Stimulated activated CD8-positive, alpha-beta memory T cell treated with anti-CD3 and anti-CD28 coated beads, Interleukin-7, amount 100 ng/mL, for 1 hour (primary cell): ENCODE measurements around the gene ARHGEF16.

Experiments used
- DNase-seq, 2 donors: peaks; one replicate each; pipeline ENCODE4 v3.0.0-alpha.2; 2020; ENCODE audit warnings: low read depth in 2 of 2

Gene ARHGEF16

DNA sequence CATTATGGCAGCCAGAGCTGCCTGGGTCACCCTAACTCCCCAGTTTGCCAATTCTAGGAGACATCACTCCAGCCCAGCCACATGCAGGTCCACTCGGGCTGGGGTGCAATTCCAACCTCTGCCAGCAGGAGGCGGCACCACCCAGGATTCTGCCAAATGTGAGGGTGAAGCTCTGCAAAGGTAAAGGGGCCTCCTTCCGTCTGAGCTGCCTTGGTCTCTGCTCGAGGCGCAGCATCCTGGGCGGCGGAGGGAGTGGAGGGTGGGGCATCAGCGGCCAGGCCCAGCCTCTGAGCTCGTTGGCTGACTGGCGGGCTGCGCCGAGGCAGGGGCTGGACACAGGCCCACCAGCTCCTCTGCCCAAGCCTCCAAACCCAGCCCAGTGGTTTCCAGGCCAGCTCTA, 63.8 kb downstream of the ARHGEF16 start:
- no peak for DNase-seq

DNA sequence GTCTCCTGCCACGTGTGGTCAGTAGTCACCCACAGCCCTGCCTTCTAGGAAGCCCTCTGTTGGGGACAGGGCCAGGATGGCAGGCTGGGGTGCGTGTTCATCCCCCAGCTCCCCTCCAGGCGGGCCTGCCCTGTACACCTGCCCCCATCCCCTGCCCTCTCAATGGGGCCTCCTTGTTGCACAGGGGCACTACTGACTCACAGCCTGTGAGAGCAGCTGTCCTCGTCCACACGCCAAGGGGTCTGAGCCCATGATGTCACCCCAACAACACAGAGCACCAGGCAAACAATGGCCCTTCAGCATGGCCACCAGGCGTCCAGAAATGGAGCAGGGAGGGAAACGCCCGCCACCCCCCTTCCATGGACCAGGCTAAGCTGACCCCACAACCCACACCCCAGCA, 64.3 kb downstream of the ARHGEF16 start:
- no peak for DNase-seq

DNA sequence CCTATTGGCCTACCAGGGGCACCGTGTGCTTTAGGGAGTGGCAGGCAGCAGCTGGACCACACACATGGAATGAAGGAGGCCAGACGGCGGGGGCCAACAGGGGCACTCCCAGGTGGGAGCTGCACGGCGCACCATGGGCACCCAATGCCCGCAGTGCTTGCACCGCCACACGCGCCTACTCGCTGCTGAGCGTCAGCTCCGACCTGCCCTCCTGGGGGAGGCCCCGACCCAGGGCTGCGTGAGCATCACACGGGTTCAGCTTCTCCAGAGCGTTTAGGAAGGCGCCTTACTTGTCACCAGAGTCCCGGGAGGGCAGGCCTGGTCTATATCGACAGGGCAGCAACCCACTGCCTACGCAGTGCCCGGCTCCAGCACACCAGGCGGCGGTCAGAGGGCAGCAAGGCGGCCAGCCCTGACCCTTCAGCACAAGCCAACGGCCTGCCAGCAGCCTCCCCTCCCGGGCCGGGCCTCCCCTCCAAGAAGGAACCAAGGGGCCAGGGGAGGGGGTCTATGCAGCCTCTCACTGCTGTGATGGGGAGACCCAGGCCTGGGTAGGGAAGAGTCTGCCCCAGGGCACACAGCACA, 64.9 kb downstream of the ARHGEF16 start:
- DNase-seq = no peak

DNA sequence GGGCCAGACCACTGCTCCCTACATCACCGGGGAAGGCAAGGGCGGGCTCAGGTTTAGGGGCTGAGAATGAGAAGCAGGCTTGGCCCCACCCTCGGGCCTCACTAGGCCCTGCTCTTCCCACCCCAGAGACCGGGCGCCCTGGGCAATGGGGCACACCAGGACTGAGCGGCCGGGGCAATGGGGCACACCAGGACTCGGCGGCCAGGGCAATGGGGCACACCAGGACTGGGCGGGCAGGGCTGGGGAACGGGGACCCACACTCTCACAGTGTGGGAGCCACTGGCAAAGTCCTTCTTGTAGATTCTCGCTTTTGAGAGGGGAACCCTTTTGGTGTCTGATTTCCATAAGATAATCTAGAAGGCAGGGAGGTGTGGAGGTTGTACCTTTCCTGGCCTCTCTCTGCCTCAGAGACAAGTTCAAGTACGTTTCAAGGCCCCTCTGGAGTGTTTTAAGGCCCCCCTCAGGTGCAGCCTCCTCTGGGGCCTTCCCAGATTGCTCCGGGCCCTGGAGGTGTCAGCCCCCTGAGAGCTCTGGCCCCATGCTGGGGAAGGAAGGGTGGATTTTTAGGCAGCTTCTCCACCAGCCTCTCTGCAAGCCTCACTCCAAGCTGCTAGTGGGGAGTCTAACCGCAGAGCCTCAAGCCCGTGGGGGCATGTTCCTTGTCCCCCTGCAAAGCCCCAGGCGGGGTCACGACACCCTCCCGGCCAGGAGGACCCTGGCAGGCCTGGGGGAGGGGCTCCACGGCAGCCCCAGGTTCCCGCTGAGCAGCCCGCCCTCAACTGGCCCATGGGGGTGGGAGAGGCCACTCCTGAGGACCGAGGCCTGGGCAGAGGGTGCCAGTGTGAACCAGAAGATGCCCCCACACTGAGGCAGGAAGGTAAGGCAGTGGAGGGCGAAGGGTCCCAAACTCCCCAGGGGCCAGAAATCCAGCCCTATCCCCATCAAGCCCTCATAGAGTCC, 66.2 kb downstream of the ARHGEF16 start:
- no peak for DNase-seq

DNA sequence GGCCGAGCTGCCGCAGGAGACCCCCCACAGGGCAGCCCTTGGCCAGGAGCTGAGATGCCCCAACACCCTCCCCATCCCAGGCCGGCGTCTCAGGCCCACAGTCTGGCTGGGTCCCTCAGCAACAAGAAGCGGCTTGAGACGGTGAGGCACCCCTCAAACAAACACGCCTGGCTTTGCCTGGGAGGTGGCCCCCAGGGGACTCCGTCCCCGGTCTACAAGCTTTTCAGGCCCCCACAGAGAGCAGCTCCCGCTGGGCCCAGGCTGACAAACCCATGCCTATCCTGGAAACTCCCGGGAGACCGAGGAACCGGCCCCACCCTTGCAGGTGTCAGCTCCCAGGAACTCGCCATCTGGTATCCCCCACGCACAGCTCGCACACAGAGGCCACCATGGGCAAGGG, 67.0 kb downstream of the ARHGEF16 start:
- DNase-seq = no peak

DNA sequence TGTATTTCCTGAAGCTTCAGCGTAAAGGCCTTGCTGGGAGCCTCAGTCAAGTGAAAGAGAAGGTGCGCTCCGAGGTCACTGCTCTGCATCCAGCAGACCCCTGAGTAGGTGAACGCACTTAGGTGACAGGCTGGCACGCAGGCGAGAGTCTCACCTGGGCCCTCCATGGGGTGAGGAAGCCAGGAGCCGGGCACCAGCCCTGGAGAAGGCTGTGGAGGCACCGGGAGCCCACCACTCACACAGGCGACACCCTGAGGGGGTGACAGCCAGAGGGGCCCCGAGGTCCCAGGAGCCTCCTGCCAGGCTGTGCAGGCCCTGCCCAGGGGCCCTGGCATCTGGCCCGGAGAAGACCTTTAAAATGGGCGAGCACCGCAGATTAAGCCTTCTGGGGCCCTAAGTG, 67.6 kb downstream of the ARHGEF16 start:
- DNase-seq = no peak

DNA sequence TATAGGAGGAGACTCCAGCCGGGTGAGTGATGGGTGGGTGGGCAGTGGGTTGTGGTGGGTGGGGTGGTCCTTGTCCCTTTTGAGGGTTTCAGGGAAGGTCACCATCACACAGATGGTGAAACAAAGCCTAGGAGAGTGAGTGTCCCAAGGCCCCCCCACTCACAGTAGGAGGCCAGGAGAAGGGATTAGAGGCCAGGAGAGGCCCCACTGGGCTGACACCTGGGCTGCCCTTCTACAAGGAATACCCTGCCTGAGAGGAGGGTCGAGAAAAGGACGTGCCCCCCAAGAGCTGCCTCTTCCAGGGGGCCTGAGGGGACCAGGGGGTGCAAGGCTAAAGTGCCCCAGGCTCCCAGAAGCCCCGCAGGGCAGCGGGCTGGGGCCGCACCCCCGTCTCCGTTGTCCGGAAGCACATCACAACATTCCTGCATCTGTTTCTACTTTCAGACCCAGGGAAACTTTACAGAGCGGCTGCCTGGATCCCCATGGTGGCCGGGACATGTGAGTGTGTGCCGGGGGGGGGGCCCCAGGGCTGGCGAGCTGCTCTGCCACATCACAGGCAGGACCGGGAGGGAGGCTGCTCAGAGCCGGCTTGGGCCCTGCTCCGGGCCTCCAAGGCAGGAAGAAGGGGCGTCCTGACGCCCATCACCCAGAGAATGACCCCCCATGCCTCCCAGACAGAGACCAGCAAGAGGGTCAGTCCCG, 68.2 kb downstream of the ARHGEF16 start:
- DNase-seq = no peak

DNA sequence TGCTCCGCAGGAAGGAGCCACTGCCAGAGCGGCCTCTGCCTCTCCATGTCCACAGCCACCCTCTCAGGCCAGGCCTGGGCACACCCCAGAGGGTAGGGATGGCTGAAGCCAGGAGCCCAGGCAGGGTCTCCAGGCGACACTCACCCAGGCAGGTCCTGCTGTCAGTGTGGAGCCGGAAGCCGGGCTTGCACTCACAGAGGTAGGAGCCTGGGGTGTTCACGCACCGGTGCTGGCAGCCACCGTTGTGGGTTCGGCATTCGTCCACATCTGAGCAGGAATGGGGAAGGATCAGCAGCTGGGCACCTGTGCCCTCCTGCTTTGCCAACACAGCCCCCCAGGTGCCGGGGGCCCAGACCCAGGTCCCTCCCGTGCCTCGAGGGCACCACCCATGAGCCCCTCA, 69.5 kb downstream of the ARHGEF16 start:
- no peak for DNase-seq

DNA sequence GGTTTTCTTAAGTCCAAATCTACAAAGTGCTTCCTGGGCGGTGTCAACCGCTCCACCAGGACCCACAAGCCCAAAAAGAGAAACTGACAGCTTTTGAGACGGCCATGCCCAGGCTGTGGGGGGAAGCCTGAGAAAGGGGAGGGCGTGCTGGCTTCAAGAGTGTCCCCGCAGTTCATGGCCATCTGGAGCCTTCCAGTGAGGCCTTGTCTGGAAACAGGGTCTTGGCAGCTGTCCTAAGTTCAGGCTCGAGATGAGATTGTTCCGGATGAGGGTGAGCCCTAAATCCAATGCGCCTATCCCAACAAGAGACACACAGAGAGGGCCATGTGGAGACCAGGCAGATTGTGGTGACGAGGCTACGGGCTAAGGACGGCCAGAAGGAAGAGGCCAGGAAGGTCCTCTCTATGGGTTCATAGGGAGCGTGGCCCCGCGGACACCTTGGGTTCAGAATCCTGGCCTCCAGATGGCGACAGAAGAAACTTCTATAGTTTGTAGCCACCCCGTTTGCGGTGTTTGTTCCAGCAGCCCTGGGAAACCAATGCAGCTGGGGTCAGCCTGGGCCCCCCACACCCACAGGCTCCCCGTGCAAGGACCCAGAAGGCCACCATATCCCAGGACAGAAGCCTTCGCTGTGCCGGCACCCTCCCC, 70.2 kb downstream of the ARHGEF16 start:
- DNase-seq = no peak

DNA sequence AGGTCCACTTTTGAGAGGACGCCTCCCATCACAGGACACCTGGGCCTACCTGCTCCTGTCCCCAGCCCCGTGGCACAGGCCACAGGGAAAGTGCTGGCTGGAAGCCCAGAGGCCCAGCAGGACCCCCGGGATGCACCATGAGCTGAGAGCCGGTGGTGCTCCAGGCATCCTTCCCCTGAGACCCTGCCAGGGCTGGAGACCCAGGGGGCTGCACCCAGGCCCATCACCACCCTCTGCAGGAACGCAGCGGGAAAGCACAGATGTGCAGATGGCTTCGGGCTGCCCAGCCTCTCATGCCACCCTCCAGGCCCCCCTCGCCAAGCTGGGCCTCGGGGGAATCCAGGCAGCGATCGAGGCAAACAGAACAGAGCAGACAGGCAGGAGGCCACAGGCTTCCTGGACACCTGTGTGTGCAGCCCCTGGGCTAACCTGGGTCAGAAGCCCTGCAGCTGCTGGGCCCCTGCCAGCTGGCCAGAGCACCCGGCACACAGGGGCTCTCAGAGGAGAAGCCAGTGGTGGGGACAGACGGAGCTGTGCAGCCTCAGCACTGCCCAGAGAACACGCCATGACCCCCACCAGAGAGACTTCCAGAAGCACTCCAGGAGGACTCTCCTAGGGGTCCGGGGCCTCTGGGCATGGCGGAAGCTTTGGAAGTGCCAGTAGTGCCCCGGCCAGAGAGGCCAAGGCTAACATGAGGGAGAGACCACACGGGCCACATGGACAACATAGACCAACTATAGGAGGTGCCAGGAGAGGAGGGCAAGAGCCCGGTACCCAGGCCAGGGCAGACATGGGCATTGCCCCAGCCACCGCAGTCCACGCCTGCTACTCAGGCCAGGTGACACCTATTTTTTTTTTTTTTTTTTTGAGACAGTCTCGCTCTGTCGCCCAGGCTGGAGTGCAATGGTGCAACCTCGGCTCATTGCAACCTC, 71.4 kb downstream of the ARHGEF16 start:
- DNase-seq = no peak

DNA sequence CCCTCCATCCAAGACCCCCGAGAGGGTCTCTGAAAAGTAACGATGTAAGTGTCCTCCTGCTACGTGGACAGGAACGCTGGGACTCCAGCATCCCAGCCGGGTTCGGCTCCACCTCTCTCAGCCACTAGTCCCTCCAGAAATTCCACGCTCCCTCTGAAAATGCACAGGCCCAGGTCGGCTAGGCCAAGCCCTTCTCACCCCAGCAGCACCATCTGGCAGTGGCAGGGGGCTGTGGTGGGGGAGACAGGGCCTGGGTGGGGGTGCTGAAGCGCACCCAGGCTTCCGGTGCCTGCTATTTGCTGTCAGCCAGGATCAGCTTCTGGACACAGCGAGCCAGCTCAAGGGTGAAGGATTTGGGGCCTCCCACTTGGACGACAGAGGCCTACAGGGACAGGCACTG, 73.3 kb downstream of the ARHGEF16 start:
- no peak for DNase-seq

DNA sequence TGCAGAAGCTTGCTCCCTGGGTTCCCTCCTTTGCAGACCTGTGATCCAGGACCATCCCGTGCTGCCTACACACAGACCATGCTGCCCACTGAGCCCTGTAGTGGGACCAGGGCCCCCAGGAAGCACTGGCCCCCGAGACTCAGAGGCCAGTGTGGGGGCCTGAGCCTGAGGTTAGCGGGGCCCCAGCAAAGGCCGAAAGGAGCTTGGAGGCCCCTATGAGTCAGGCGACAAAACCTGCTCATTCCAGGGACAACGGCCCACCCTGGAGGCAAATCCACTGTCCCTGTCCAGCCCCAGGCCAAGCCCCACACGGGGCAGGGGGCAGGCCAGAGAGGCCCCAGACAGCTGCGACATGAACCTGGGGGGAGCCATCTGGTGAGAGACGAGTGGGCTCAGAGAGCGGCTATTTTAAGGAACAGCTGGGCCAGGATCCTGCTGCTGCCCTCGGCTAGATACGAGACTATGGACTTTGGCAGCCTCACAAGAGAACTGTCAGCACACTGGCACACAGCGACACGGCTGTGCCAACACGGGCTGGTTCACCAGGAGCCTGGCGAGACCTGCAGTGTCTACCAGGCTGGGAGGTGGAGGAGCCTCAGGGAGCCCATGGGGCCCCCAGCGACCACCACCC, 74.7 kb downstream of the ARHGEF16 start:
- DNase-seq = no peak

DNA sequence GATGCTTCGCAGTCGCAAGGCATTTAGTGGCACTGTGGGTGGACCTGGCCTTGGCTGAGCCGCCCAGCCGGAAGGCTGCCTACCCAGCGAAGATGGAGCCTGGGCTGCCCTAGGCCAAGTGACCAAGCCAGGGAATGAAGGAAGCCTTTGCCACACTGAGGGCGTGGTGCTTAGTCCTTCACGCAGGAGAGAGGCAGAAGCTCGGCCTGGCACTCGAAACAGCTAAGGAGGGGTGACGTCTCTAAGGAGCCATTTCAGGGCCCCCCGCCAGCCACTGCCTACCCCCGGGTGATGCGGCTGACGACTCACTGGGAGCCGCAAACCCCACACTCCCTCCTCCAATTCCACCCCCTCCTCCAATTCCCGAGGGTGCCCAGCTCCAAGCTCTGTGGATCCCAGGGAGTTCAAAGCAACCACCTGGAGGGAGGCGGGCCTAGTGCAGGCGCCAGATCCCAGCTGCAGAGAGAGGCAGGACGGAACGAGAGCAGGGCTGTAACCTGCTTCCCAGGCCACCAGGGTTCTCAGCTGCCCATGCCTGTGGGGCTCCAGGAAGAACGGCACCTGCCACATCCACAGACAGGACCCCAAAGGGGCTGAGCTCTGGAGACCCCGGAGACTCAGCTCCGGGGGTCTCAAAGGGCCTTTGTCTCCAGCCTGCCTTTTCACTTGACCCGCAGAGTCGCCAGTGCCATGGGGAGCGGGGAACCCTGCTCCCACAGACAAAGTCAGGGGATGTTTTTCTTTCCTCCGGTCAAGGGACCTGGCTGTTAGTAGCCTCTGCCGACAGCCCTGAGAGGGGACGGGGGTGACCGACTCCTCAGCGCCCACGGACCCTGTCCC, 75.8 kb downstream of the ARHGEF16 start:
- no peak for DNase-seq
